SU-DHL-6 (cell line): ENCODE measurements around the gene COG2.

Experiments
- CTCF ChIP-seq: fragments of 200-600 bp; sonication (generic); IDR thresholded peaks from one replicate; pipeline ENCODE4 v1.5.1; 2017; ENCODE audit warnings: antibody characterized with exemption, mild to moderate bottlenecking, low read length, moderate library complexity; ENCODE audit not compliant: insufficient read depth, poor library complexity, severe bottlenecking
- EZH2phosphoT487 ChIP-seq: fragments of 200-600 bp; sonication (generic), shearing (Covaris generic); conservative IDR thresholded peaks from 2 replicates; pipeline ENCODE4 v1.6.1; 2018; ENCODE audit warnings: mild to moderate bottlenecking, antibody characterized with exemption, low read length, moderate library complexity, mixed read lengths

- no peak for TF ChIP-seq CTCF
- no peak for TF ChIP-seq EZH2phosphoT487
These were observed 55.8 kb downstream of the COG2 start for GRCh38 chr1:230698130-230698529.
